Epithelial cell of esophagus (primary cell): Measurements from ENCODE around the gene LRRC4C.

Source experiments
- DNase-seq: peaks from one replicate; pipeline ENCODE4 v3.0.0; 2010; ENCODE audit warnings: low read depth
- H3K4me3 ChIP-seq: 2 replicates; pipeline ENCODE4 v1.5.1; 2011; ENCODE audit warnings: mild to moderate bottlenecking, low read length, control low read depth
- TF ChIP-seq, protein P1 (sequence below): IDR thresholded peaks from 2 replicates; pipeline ENCODE4 v1.5.1; 2011; ENCODE audit warnings: low read depth, mild to moderate bottlenecking, low read length, control low read depth, inconsistent platforms; ENCODE audit not compliant: insufficient read depth; ENCODE audit errors: missing control alignments

The LRRC4C gene

DNA sequence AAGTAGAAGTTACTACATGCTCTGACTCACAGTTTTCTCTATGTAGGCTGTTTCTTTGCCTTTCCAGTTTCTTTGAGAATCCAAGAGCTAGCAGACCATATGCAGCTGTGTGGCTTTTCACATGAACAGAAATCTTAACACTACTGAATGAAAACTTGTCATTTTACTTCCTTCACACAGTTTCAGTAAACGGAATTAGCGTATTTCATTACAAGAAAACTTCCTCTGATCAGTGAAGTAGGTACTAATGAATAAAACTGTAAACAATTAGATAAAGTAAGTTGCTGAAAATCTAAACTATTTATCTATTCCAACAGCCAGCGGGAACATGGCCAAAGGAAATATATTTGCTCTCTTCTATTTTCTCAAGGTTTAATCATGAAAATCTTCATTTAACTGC is 953.2 kb downstream of the LRRC4C start:
- no peak for DNase-seq
- TF ChIP-seq, protein P1, sequence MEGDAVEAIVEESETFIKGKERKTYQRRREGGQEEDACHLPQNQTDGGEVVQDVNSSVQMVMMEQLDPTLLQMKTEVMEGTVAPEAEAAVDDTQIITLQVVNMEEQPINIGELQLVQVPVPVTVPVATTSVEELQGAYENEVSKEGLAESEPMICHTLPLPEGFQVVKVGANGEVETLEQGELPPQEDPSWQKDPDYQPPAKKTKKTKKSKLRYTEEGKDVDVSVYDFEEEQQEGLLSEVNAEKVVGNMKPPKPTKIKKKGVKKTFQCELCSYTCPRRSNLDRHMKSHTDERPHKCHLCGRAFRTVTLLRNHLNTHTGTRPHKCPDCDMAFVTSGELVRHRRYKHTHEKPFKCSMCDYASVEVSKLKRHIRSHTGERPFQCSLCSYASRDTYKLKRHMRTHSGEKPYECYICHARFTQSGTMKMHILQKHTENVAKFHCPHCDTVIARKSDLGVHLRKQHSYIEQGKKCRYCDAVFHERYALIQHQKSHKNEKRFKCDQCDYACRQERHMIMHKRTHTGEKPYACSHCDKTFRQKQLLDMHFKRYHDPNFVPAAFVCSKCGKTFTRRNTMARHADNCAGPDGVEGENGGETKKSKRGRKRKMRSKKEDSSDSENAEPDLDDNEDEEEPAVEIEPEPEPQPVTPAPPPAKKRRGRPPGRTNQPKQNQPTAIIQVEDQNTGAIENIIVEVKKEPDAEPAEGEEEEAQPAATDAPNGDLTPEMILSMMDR, result no peak
- no peak overlapping the region for H3K4me3 ChIP-seq

DNA sequence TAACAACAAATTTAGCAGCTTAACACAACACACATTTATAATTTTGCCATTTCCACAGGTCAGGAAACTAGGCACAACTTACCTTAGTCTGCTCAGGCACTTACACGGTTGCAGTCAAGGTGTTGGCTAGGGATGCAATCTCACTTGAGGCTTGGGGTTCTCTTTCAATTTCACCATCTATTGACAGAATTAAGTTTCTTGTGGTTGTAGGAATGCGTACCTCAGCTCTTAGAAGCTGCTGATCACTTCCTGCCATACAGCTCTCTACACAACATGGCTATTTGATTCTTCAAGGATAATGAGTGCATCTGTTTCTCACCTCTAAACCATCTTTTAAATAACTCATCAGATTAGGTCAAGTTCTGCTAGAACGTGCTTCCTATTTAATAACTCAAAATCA is 968.1 kb downstream of the LRRC4C start:
- TF ChIP-seq, protein P1, result no peak
- no peak for DNase-seq
- no peak overlapping the region for H3K4me3 ChIP-seq

DNA sequence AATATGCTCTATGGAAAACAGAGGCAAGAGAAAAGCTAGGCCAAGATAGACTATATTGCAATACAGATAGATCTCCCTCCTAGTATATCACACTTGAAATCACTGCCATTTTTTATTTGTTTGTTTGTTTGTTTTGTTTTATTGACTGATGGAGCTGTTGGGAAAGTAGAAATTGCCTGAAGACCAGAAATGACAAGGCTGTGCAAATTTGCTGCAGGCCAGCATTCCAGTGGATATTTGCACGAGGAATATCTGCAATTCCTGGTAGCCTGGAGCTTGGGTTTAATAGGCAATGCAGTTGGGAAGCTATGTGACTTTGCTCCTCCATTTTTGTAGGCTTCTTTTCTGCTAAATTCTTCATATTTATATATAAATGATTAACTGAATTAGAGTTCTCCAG is 991.7 kb downstream of the LRRC4C start:
- H3K4me3 ChIP-seq, result no peak overlapping the region
- TF ChIP-seq, protein P1, result no peak
- no peak for DNase-seq

DNA sequence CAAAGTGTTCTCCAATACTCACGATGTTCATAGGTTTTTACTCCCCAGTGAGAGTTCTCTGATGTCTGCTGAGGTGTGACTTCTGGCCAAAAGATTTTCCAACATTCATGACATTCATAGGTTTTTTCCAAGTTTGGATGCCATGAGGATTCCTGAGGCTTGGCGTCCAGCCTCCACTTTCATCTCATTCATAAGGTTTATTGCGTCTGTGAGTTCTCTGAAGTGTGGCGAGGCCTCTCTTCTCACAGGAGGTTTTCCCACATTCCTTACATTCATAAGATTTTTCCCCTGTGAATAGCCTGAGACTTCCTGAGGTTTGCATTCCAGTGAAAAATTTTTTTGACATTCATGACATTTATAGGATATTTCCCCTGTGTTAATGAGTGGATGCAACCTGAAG is 1014.1 kb downstream of the LRRC4C start:
- DNase-seq, result no peak
- TF ChIP-seq, protein P1, result no peak
- H3K4me3 ChIP-seq, result no peak overlapping the region

DNA sequence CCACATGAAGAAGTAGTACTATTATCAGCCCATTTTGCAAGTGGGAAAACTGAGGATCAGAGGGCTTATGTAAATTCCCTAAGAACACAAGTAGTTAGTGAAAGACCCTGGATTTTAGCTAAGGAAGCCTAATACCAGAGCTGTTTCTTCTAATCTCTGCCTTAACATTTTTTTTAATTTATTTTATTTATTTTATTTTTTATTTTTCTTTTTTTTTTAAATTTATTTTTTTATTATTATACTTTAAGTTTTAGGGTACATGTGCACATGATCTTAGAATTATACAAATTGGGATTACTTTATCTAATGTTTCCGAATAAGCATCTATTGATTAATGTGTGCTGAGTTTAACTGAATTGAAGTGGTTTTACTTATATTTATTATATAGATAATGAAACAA is 1015.3 kb downstream of the LRRC4C start:
- DNase-seq, result no peak
- H3K4me3 ChIP-seq, result no peak overlapping the region
- TF ChIP-seq, protein P1, result no peak

DNA sequence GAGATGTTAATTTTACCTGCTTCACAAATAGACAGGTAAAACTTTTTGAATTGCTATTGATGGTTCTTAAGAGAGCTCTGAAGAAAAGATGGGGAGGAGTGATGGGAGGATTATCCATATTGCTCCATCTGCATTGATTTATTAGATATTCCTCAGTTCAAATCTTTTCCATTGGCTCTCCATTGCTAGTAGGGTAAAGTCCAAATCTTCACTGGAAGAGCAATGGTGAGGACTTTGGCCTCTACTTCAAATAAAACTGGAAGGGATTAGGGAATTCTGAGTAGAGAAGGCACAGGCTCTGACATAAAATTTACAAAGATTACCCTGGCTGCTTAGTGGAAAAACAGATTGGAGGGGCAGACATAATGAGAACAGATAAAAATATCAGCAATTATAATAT is 1024.1 kb downstream of the LRRC4C start:
- no peak for DNase-seq
- no peak overlapping the region for H3K4me3 ChIP-seq
- TF ChIP-seq, protein P1, result no peak

DNA sequence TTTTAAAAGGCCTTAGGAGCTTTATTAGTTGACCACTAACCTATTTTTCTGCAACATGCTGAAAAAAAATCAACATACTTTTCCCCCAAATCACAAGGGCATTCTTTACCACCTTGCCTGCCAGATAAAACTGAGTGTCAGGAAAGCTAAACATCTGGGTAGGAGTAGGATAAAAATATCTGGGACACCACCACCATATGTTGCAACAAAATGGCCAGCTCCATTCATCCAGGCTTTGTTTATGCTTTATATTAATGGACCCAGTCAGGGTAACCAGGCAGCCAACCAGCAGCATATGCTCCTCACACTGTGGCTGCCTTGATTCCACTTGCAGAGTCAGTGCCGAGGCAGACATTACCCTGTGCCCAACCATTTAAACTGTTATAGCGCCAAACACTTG is 1024.5 kb downstream of the LRRC4C start:
- TF ChIP-seq, protein P1, result no peak
- no peak for DNase-seq
- no peak overlapping the region for H3K4me3 ChIP-seq
